ENCODE data around the gene COMT.
"Not testable (repeated sequence)": the region's sequence is repeated elsewhere in the genome, so short reads cannot be mapped to it uniquely, and the experiment has no call there.

DNA sequence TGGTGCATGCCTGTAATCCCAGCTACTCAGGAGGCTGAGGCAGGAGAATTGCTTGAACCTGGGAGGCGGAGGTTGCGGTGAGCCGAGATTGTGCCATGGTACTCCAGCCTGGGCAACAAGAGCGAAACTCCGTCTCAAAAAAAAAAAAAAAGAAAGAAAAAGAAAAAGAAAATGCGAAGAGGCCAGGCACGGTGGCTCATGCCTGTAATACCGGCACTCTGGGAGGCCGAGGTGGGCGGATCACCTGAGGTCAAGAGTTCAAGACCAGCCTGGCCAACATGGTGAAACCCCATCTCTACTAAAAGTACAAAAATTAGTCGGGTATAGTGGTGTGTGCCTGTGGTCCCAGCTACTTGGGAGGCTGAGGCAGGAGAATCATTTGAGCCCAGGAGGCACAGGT is 15.5 kb upstream of the COMT start:
- not testable (repeated sequence) for TF ChIP-seq ZNF274 (IDR thresholded peaks at IDR 0.05; ENCODE audit: low read depth, low read length); FOSL1 (IDR thresholded peaks at IDR 0.05; ENCODE audit: low read depth); JUND (IDR thresholded peaks at IDR 0.05); EGR1 (IDR thresholded peaks at IDR 0.05; ENCODE audit: low read depth); POLR2A (IDR thresholded peaks at IDR 0.05; ENCODE audit: borderline replicate concordance, extremely low read depth, insufficient read depth, insufficient read length); EZH2phosphoT487 (IDR thresholded peaks at IDR 0.05; ENCODE audit: borderline replicate concordance)
- TF ChIP-seq, protein P1, sequence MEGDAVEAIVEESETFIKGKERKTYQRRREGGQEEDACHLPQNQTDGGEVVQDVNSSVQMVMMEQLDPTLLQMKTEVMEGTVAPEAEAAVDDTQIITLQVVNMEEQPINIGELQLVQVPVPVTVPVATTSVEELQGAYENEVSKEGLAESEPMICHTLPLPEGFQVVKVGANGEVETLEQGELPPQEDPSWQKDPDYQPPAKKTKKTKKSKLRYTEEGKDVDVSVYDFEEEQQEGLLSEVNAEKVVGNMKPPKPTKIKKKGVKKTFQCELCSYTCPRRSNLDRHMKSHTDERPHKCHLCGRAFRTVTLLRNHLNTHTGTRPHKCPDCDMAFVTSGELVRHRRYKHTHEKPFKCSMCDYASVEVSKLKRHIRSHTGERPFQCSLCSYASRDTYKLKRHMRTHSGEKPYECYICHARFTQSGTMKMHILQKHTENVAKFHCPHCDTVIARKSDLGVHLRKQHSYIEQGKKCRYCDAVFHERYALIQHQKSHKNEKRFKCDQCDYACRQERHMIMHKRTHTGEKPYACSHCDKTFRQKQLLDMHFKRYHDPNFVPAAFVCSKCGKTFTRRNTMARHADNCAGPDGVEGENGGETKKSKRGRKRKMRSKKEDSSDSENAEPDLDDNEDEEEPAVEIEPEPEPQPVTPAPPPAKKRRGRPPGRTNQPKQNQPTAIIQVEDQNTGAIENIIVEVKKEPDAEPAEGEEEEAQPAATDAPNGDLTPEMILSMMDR (IDR thresholded peaks at IDR 0.05 in 2 of 3, conservative IDR thresholded peaks at IDR 0.05 in 1 of 3; ENCODE audit: borderline replicate concordance in 1 of 3, insufficient read depth in 1 of 3, low read depth in 2 of 3, low read length in 2 of 3), result not testable (repeated sequence)
- TF ChIP-seq, protein P2, sequence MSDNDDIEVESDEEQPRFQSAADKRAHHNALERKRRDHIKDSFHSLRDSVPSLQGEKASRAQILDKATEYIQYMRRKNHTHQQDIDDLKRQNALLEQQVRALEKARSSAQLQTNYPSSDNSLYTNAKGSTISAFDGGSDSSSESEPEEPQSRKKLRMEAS (IDR thresholded peaks at IDR 0.05), result not testable (repeated sequence)
- TF ChIP-seq, protein P3, sequence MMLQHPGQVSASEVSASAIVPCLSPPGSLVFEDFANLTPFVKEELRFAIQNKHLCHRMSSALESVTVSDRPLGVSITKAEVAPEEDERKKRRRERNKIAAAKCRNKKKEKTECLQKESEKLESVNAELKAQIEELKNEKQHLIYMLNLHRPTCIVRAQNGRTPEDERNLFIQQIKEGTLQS (IDR thresholded peaks at IDR 0.05), result not testable (repeated sequence)
